Subcutaneous adipose tissue (tissue), 4 donors: ENCODE results near the gene APOBEC3A. TPM values are rescaled to one million over a fixed set of nuclear protein-coding genes. Genes with fewer than 3 reads are reported as not detected.

ENCODE experiments used
- total RNA-seq, 4 donors: library from RNA; depleted of rRNA; stranded (reverse); fragments of >200 nt; gene quantifications; one replicate each; pipeline ENCODE4 v1.1.0, GENCODE V29; 2016
- TF ChIP-seq, protein P1 (sequence below): fragments of 450-650 bp; IDR thresholded peaks from one replicate; pipeline ENCODE4 v1.5.1; 2016; ENCODE audit warnings: low read depth, mild to moderate bottlenecking, control low read depth, antibody characterized with exemption, moderate library complexity

The APOBEC3A gene
- total RNA-seq, 4 donors from 2014 or later: 0.51 to 0.75 (median 0.65) TPM; not detected in 1

DNA sequence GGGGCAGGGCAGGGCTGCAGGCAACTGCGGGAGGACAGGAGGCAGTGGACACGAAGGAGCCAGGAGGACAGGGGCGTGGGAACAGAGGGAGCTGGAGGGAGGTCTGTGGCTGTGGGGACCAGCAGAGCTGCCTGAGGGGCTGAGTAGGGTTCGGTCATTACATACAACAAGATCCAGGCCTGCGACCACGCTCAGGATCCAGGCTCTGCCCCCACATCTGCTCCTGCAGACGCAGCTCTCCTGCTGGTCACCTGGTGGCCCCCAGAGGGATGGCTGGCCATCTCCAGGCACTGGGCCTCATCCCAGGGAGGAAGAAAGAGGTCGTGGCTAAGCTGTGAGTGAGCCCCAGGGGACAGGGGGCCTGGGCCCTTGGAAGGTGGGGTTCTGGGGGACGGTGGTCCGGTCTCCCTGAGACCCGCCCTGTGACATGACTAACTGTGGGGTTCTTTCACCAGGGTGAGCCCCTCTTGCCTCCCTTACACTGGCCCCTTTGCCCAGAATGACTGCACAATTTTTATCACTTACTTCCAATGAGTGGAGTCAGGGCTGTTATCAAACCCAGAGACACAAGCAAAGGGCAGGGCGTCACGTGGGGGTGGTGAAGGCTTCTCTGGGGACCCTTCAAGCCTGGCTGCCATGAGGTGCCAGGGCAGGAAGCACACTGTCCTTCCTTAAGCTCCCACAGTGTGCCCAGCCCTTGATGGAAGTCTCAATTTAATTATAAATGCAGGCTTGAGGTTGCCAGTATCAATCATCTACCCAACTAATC, 6.7 kb upstream of the APOBEC3A start:
- TF ChIP-seq, protein P1, sequence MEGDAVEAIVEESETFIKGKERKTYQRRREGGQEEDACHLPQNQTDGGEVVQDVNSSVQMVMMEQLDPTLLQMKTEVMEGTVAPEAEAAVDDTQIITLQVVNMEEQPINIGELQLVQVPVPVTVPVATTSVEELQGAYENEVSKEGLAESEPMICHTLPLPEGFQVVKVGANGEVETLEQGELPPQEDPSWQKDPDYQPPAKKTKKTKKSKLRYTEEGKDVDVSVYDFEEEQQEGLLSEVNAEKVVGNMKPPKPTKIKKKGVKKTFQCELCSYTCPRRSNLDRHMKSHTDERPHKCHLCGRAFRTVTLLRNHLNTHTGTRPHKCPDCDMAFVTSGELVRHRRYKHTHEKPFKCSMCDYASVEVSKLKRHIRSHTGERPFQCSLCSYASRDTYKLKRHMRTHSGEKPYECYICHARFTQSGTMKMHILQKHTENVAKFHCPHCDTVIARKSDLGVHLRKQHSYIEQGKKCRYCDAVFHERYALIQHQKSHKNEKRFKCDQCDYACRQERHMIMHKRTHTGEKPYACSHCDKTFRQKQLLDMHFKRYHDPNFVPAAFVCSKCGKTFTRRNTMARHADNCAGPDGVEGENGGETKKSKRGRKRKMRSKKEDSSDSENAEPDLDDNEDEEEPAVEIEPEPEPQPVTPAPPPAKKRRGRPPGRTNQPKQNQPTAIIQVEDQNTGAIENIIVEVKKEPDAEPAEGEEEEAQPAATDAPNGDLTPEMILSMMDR: no peak

DNA sequence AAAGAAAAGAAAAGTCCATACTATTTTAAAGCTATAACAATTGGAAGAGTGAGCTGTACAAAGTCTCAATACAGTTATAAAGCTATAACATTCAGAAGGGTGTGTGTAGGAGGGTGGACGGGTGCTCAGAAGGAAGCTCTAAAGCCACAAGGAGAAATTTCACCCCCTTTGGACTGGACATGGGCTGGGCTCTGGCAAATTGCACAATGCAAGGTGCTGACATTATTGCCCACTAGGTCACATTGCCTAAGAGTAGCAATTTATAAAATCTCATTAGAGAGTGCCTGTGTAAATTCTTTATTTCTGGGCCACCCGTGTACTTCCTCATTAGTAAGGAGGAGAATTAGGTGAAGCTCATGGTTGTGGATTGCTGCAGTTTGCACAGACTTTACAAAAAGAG, 5.7 kb upstream of the APOBEC3A start:
- TF ChIP-seq, protein P1: no peak

DNA sequence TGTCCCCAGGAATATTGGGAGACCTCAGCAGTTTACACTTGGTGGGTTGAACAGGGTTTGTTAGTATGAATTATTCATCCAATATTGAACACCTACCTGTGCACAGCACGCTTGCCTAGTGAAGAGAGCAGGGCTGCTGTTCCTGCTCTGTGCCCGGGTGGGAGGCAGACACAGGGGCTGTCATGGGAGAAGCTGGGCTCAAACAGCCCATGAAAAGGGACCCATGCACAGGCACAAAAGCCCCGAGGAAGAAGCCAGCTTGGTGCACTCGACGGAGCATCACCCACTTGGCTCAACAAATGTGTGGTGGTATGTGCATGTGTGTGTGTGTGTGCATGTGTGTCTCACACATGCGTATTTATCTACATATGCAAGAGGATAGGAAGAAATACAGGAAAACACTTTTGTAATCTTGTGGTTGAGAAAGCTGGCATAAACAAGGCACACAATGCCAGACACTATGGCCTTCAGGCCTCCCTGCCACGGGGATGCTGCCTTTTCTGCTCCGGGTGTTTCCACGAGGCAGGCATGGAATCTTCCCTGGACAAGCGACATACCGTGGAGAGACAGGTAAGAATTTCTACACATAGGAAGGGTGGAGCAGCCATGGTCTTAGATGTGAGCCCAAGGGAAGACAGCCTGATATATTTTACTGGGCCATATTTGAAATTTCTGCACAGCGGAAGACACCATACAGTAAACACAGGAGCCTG, 5.0 kb upstream of the APOBEC3A start:
- TF ChIP-seq, protein P1: no peak

DNA sequence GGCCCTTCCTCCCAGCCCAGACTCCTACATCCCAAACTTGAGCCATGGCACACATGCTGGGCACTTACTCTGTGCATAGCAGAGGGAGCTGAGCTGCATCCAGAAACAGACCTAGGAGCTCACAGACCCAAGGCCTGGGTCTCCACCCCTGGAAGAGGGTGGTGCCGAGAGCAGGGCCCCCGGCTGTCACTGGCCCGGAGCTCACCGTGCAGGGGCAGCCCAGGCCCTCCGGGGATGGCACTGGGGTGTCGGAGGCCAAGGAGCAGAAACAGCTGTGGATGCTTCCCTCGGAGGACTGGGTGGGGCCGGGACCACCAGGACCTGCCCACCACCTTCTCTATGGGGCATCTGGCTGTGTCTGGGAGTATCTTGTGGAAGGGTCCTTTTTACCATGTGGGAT, 4.3 kb upstream of the APOBEC3A start:
- TF ChIP-seq, protein P1: no peak

DNA sequence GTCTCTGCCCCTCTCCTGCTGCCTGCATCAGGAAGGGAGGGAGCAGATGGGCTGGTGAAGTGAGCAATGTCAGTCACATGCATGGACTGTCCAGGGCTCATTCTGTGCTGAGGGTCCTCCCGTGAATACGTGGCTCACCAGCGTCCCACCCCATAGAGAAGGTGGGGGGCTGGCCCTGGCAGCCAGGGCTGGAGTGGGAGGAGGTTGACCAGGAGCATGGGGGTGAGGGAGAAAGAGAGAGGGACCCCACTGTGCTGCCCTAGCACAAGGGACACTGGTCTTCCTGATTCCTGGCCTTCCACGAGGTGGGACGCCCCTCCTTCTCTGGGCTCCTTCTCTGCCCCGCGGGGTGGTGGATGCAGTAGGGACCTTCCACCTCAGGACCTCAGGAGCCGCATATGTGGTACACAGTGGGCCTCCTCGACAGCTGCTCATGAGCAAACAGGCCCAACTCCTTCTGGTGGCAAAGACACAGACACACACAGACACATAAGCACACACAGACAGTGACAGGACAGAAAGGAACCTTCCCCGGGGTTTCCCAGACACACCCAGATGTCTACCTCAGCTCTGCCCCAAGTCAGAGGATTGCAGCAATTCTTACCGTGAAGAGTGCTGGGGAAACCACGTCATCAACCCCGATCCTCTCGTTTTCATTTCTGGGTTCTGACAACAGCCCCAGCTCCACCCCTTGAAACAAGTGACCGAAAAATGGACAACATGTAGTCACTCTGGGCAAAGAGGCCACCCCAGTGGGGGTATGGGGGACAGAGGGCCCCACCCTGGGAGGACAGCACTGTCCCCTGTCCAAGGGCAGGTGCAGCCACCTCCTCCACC, 3.6 kb upstream of the APOBEC3A start:
- TF ChIP-seq, protein P1: no peak

DNA sequence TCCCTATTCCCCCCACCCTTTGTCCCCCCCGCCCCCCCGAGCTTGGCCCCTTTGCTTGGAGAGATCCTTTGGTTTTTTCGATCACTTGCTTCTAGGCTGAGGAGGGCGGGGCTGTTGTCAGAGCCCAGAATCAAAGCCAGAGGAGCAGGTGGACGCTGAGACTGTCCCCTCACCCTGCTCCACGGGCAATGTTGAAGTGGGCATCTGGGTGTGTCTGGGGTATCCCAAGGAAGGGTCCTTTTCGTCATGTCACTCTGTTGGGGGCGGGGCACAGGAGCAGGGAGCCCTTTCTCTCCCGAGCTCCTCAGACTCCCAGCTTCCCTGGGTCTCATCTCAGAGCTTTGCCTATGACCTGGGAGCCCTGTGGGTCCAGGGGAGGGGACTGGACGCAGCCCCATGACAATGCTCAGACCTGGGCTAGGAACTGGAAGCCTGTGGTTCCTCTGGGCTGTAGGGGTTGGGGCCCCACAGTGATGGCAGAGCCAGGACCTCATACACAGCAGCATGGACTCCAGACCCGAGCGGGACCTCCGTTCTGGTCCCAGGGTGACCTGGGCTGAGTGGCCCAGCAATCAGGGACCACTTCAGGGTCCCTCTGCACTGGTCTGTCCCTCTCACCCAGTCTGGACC, 2.9 kb upstream of the APOBEC3A start:
- TF ChIP-seq, protein P1: no peak
